Astrocyte (in vitro differentiated cells and primary cell): ENCODE results near the gene KANK4.

Experiments used
- CTCF ChIP-seq: IDR thresholded peaks from 2 replicates; pipeline ENCODE4 v1.5.1; 2011; ENCODE audit warnings: low read depth, mild to moderate bottlenecking, inconsistent platforms, low read length, moderate library complexity; ENCODE audit not compliant: insufficient read depth
- EZH2 ChIP-seq: IDR thresholded peaks from 2 replicates; pipeline ENCODE4 v1.6.1; 2012; ENCODE audit warnings: mild to moderate bottlenecking, low read length, inconsistent platforms; ENCODE audit not compliant: insufficient read depth

- no peak for TF ChIP-seq EZH2
- no peak for TF ChIP-seq CTCF
Measured at GRCh38 chr1:62335656-62336055, 16.4 kb upstream of the KANK4 start.
